Keratinocyte (primary cell): ENCODE measurements around the gene LGALS7. TPM values are rescaled to one million over a fixed set of nuclear protein-coding genes. Genes with fewer than 3 reads are reported as not detected.
"Not testable (repeated sequence)": the region's sequence is repeated elsewhere in the genome, so short reads cannot be mapped to it uniquely, and the experiment has no call there.

ENCODE experiments used
- DNase-seq: peaks from one replicate; pipeline ENCODE4 v3.0.0-alpha.2; 2011; ENCODE audit warnings: low read depth, missing footprints, low spot score
- FAIRE-seq: peaks from 2 replicates; lab custom pipeline; 2011; peaks lifted over from hg19 to GRCh38; lab: Jason Lieb, UNC
- H2AFZ ChIP-seq: 2 replicates; pipeline ENCODE4 v1.6.0; 2012; ENCODE audit warnings: low read length, control low read depth, inconsistent platforms; ENCODE audit not compliant: control insufficient read depth
- H3K27ac ChIP-seq: 2 replicates; pipeline ENCODE4 v1.5.1; 2011; ENCODE audit warnings: low read length; ENCODE audit not compliant: control insufficient read depth, insufficient read depth
- H3K27me3 ChIP-seq: 3 replicates; pipeline ENCODE4 v1.6.0; 2011; ENCODE audit warnings: low read length; ENCODE audit not compliant: control insufficient read depth, insufficient read depth; ENCODE audit errors: extremely low read depth
- H3K36me3 ChIP-seq, 2 experiments: 2 replicates in 1 of 2; 3 replicates in 1 of 2; pipeline ENCODE4 v1.5.1; 2011; ENCODE audit warnings: low read length in 2 of 2, mild to moderate bottlenecking in 1 of 2; ENCODE audit not compliant: control insufficient read depth in 2 of 2, insufficient read depth in 2 of 2; ENCODE audit errors: extremely low read depth in 1 of 2
- H3K4me1 ChIP-seq: 3 replicates; pipeline ENCODE4 v1.5.1; 2011; ENCODE audit warnings: low read length; ENCODE audit not compliant: control insufficient read depth, insufficient read depth; ENCODE audit errors: extremely low read depth
- H3K4me2 ChIP-seq: 3 replicates; pipeline ENCODE4 v1.6.0; 2011; ENCODE audit warnings: low read depth, low read length; ENCODE audit not compliant: control insufficient read depth, insufficient read depth; ENCODE audit errors: extremely low read depth
- H3K4me3 ChIP-seq, 3 experiments: fragments of 200-600 bp in 1 of 3; sonication (generic) in 1 of 3; 2 replicates in 2 of 3; 3 replicates in 1 of 3; pipeline ENCODE4 v1.5.1; 2011 to 2016; ENCODE audit warnings: low read length in 3 of 3, mild to moderate bottlenecking in 3 of 3, control low read depth in 2 of 3, inconsistent platforms in 1 of 3, low read depth in 1 of 3, mixed read lengths in 1 of 3, mixed run types in 1 of 3, moderate library complexity in 1 of 3; ENCODE audit not compliant: control insufficient read depth in 2 of 3, insufficient read depth in 2 of 3; ENCODE audit errors: extremely low read depth in 1 of 3
- H3K79me2 ChIP-seq: 2 replicates; pipeline ENCODE4 v1.6.0; 2012; ENCODE audit warnings: low read length; ENCODE audit not compliant: control insufficient read depth, insufficient read depth
- H3K9ac ChIP-seq: 3 replicates; pipeline ENCODE4 v1.6.0; 2011; ENCODE audit warnings: low read length; ENCODE audit not compliant: control insufficient read depth, insufficient read depth; ENCODE audit errors: extremely low read depth
- H3K9me1 ChIP-seq: 3 replicates; pipeline ENCODE4 v1.6.0; 2011; ENCODE audit warnings: low read length; ENCODE audit not compliant: control insufficient read depth, insufficient read depth; ENCODE audit errors: extremely low read depth
- H3K9me3 ChIP-seq: 2 replicates; pipeline ENCODE4 v1.5.1; 2012; ENCODE audit warnings: low read depth, low read length; ENCODE audit not compliant: control insufficient read depth
- H4K20me1 ChIP-seq: 3 replicates; pipeline ENCODE4 v1.6.0; 2011; ENCODE audit warnings: low read length; ENCODE audit not compliant: control insufficient read depth, insufficient read depth; ENCODE audit errors: extremely low read depth
- CTCF ChIP-seq, 3 experiments: IDR thresholded peaks in 1 of 3; conservative IDR thresholded peaks in 1 of 3; optimal IDR thresholded peaks in 1 of 3; 2 replicates in 2 of 3; 3 replicates in 1 of 3; pipeline versions ENCODE3 to v1.5.1; 2011; ENCODE audit warnings: low read length in 3 of 3, mild to moderate bottlenecking in 3 of 3, moderate library complexity in 2 of 3, control low read depth in 1 of 3, inconsistent platforms in 1 of 3; ENCODE audit not compliant: insufficient read depth in 2 of 3; ENCODE audit errors: extremely low read depth in 1 of 3
- EZH2 ChIP-seq: IDR thresholded peaks from one replicate; pipeline ENCODE4 v1.6.1; 2012; ENCODE audit warnings: inconsistent platforms, mild to moderate bottlenecking, low read length, moderate library complexity
- dilution Hi-C: fragments of 300-500 bp; cut with MboI; formaldehyde crosslinking; loops from one replicate; pipeline ENCODE4 v1.7.0; 2020; ENCODE audit warnings: low sequenced_read_pairs; ENCODE audit not compliant: extremely low pct_ligation_motif_present
- polyA plus RNA-seq, 5 experiments: library from polyadenylated mRNA; depleted of rRNA in 3 of 5; stranded (reverse) in 3 of 5; stranded (forward) in 1 of 5; unstranded in 1 of 5; fragments of >200 nt; gene quantifications; 1 replicate in 1 of 5; 2 replicates in 3 of 5; 3 replicates in 1 of 5; pipeline versions ENCODE4 v1.2.1 to v1.2.3, GENCODE V29; 2011 to 2012; ENCODE audit warnings: missing spikeins in 2 of 5, low read depth in 1 of 5, low replicate concordance in 1 of 5

Gene LGALS7
- polyA plus RNA-seq, 1 donor (not counting 4 experiments of a cell fraction or from before 2014, with no cell fraction given), result 9.1 TPM

GRCh38 chr19:38799104-38799503 lies 25.8 kb upstream of the LGALS7 start:
- no peak overlapping the region for H3K4me3 ChIP-seq
- DNase-seq (no peak), FAIRE-seq (no peak)
- TF ChIP-seq EZH2 (no peak), CTCF (optimal IDR thresholded peaks at IDR 0.05 in 1 of 3, IDR thresholded peaks at IDR 0.05 in 1 of 3, conservative IDR thresholded peaks at IDR 0.05 in 1 of 3; ENCODE audit: extremely low read depth in 1 of 3, insufficient read depth in 2 of 3, low read length in 3 of 3) (no peak)
- H3K79me2 ChIP-seq, result no peaks in the 10 kb centered on the region
- H3K4me1 ChIP-seq, result peaks cover 8% of the 10 kb centered on the region
- dilution Hi-C loops, result no loop called here
- peak overlapping the region; percentile 80 for H3K27ac ChIP-seq
- no peaks in the 10 kb centered on the region for H3K9me3 ChIP-seq
- no peaks in the 10 kb centered on the region for H3K36me3 ChIP-seq
- no peaks in the 10 kb centered on the region for H4K20me1 ChIP-seq
- no peak overlapping the region for H3K4me2 ChIP-seq
- no peak overlapping the region for H2AFZ ChIP-seq
- H3K27me3 ChIP-seq, result no peaks in the 10 kb centered on the region
- no peaks in the 10 kb centered on the region for H3K9me1 ChIP-seq
- H3K9ac ChIP-seq, result no peak overlapping the region

- H3K9ac ChIP-seq, H3K27ac ChIP-seq, H3K9me1 ChIP-seq, H3K79me2 ChIP-seq, H3K36me3 ChIP-seq, dilution Hi-C loops, H4K20me1 ChIP-seq, H3K9me3 ChIP-seq, DNase-seq, FAIRE-seq, H3K27me3 ChIP-seq, H2AFZ ChIP-seq, H3K4me2 ChIP-seq, H3K4me3 ChIP-seq: not testable (repeated sequence)
- H3K4me1 ChIP-seq, result peaks cover 21% of the 10 kb centered on the region
Observed at GRCh38 chr19:38797781-38798180, 24.5 kb upstream of the LGALS7 start.

- no peak for DNase-seq
- Histone ChIP-seq H3K4me3 (no peak overlapping the region), H3K9me3 (no peaks in the 10 kb centered on the region), H3K79me2 (no peaks in the 10 kb centered on the region), H3K9ac (no peak overlapping the region), H3K27ac (no peak overlapping the region), H3K4me1 (peaks cover 27% of the 10 kb centered on the region), H2AFZ (no peak overlapping the region), H3K36me3 (no peaks in the 10 kb centered on the region), H3K4me2 (no peak overlapping the region), H3K9me1 (no peaks in the 10 kb centered on the region), H4K20me1 (no peaks in the 10 kb centered on the region), H3K27me3 (no peaks in the 10 kb centered on the region)
- no peak for FAIRE-seq
- dilution Hi-C loops, result no loop called here
- TF ChIP-seq CTCF (optimal IDR thresholded peaks at IDR 0.05 in 1 of 3, IDR thresholded peaks at IDR 0.05 in 1 of 3, conservative IDR thresholded peaks at IDR 0.05 in 1 of 3; ENCODE audit: extremely low read depth in 1 of 3, insufficient read depth in 2 of 3, low read length in 3 of 3) (no peak), EZH2 (no peak)
Observed at GRCh38 chr19:38796154-38796553, 22.8 kb upstream of the LGALS7 start.
